HEK293 (cell line): ENCODE results near the gene NIN.

Experiments
- ZBTB1 ChIP-seq: fragments of 450-650 bp; formaldehyde crosslinking; IDR thresholded peaks from 2 replicates; pipeline ENCODE4 v1.5.1; 2016; ENCODE audit warnings: missing biosample characterization, missing genetic modification characterization
- ZNF121 ChIP-seq: fragments of 450-650 bp; formaldehyde crosslinking; IDR thresholded peaks from 2 replicates; pipeline ENCODE4 v1.5.1; 2016; ENCODE audit warnings: missing biosample characterization, missing genetic modification characterization
- TF ChIP-seq, protein P1 (sequence below): fragments of 450-650 bp; formaldehyde crosslinking; optimal IDR thresholded peaks from 2 replicates; pipeline ENCODE3; 2016; ENCODE audit warnings: missing biosample characterization, mild to moderate bottlenecking, missing genetic modification characterization

- TF ChIP-seq ZBTB1 (tag by site-specific recombination) (no peak), ZNF121 (tag by site-specific recombination) (no peak)
- TF ChIP-seq, protein P1, sequence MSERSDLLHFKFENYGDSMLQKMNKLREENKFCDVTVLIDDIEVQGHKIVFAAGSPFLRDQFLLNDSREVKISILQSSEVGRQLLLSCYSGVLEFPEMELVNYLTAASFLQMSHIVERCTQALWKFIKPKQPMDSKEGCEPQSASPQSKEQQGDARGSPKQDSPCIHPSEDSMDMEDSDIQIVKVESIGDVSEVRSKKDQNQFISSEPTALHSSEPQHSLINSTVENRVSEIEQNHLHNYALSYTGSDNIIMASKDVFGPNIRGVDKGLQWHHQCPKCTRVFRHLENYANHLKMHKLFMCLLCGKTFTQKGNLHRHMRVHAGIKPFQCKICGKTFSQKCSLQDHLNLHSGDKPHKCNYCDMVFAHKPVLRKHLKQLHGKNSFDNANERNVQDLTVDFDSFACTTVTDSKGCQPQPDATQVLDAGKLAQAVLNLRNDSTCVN (tag by site-specific recombination) = no peak
Observed at GRCh38 chr14:50741567-50741966, 89.4 kb downstream of the NIN start.
